CD4-positive, CD25-positive, alpha-beta regulatory T cell (primary cell): ENCODE data around the gene SWT1. TPM values are rescaled to one million over a fixed set of nuclear protein-coding genes. Genes with fewer than 3 reads are reported as not detected.

Experiments used
- ATAC-seq, 2 donors: fragments of 150-1000 bp; cut with Tn5 transposase; one replicate each; pipeline ENCODE4 v1.10.0; 2021; ENCODE audit warnings: low read depth in 2 of 2, moderate number of reproducible peaks in 2 of 2, moderate library complexity in 1 of 2
- DNase-seq, 3 donors: peaks; one replicate each; pipeline versions ENCODE4 v3.0.0 to v3.0.0-alpha.2; 2012 to 2022; ENCODE audit warnings: mixed read lengths in 1 of 3
- H3K27ac ChIP-seq: one replicate; pipeline ENCODE4 v1.7.0; 2013; ENCODE audit warnings: mild to moderate bottlenecking, low read length; ENCODE audit not compliant: insufficient read depth, poor library complexity, severe bottlenecking
- H3K27me3 ChIP-seq: one replicate; pipeline ENCODE4 v1.7.0; 2013; ENCODE audit warnings: low read length; ENCODE audit not compliant: control insufficient read depth, insufficient read depth
- H3K36me3 ChIP-seq: one replicate; pipeline ENCODE4 v1.7.0; 2013; ENCODE audit warnings: mild to moderate bottlenecking, low read length, moderate library complexity; ENCODE audit not compliant: control insufficient read depth, insufficient read depth
- H3K4me1 ChIP-seq: 2 replicates; pipeline ENCODE4 v1.7.0; 2013; ENCODE audit warnings: mild to moderate bottlenecking, low read length; ENCODE audit not compliant: insufficient read depth, control insufficient read depth, poor library complexity, severe bottlenecking
- H3K4me3 ChIP-seq: one replicate; pipeline ENCODE4 v1.7.0; 2013; ENCODE audit warnings: low read depth, mild to moderate bottlenecking, low read length, moderate library complexity
- H3K9me3 ChIP-seq, 2 experiments: 1 replicate in 1 of 2; 2 replicates in 1 of 2; pipeline ENCODE4 v1.7.0; 2013; ENCODE audit warnings: low read length in 2 of 2, mild to moderate bottlenecking in 1 of 2, moderate library complexity in 1 of 2; ENCODE audit not compliant: control insufficient read depth in 2 of 2
- H3K27ac Mint-ChIP-seq, 3 donors: one replicate each; pipeline ENCODE4 v1.8.0; 2020 to 2022; ENCODE audit warnings: mild to moderate bottlenecking in 3 of 3, mixed read lengths in 3 of 3, moderate library complexity in 2 of 3
- H3K27me3 Mint-ChIP-seq: one replicate; pipeline ENCODE4 v1.8.0; 2022; ENCODE audit warnings: mild to moderate bottlenecking, mixed read lengths
- H3K36me3 Mint-ChIP-seq: one replicate; pipeline ENCODE4 v1.8.0; 2020; ENCODE audit warnings: mixed read lengths
- H3K4me1 Mint-ChIP-seq, 4 donors: one replicate each; pipeline ENCODE4 v1.8.0; 2020 to 2022; ENCODE audit warnings: mixed read lengths in 4 of 4, mild to moderate bottlenecking in 1 of 4
- H3K4me3 Mint-ChIP-seq, 4 donors: one replicate each; pipeline ENCODE4 v1.8.0; 2020 to 2022; ENCODE audit warnings: mild to moderate bottlenecking in 4 of 4, mixed read lengths in 4 of 4, moderate library complexity in 3 of 4
- H3K9me3 Mint-ChIP-seq, 7 donors: one replicate each; pipeline ENCODE4 v1.8.0; 2020 to 2022; ENCODE audit warnings: mixed read lengths in 7 of 7, mild to moderate bottlenecking in 3 of 7, moderate library complexity in 2 of 7
- polyA plus RNA-seq, 4 donors: library from polyadenylated mRNA; unstranded; fragments of 300-500 nt; fragmentation: Illumina TruSeq; gene quantifications; one replicate each; pipeline ENCODE4 v1.2.3, GENCODE V29; 2021
- total RNA-seq: library from RNA; stranded (reverse); gene quantifications from one replicate; pipeline ENCODE4 v1.2.3, GENCODE V29; 2022

Gene SWT1
- total and polyA plus RNA-seq, 5 donors from 2014 or later: 6.0 to 9.8 (median 8.1) TPM

DNA sequence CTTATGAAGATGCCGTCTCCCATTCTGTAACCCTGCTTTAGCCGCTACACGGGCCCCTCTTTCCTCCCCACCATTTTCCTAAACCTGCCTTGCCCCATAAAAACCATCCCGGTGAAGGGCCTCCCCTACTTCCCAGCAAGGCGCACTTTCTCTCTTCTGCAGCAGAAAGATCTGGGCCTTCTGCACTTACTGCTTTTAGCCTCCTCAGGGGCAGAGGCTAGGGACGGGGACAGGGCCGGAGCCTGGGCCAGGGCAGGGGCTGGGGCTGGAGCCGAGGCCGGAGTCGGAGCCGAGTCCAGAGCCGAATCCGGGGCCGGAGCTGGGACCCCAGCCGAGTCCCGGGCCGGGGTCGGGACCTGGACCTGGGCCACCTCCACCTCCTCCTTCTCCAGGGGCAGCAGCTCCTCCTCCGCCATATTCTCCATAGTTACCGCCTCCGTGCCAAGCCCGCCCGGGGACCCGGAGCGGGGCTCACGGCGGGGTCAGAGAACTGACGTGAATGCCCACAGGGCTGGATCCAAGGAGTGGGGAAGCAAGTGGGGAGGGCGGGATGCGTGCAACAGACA is 596 bp upstream of the SWT1 start:
- H3K4me3 ChIP-seq: peak overlapping the region; percentile 96
- H3K36me3 ChIP-seq: peaks cover under 1% of the 10 kb centered on the region
- no peaks in the 10 kb centered on the region for H3K27me3 ChIP-seq
- H3K9me3 ChIP-seq: no peaks in the 10 kb centered on the region
- DNase-seq (peak in 1 of 3 donors; percentile 48), ATAC-seq (peak; percentile 12 to 18)
- H3K4me1 Mint-ChIP-seq: peaks cover 31 to 64% (median 43%) of the 10 kb centered on the region in 4 donors
- no peaks in the 10 kb centered on the region for H3K27me3 Mint-ChIP-seq
- H3K36me3 Mint-ChIP-seq: peaks cover 13% of the 10 kb centered on the region
- H3K27ac Mint-ChIP-seq: peak overlapping the region; percentile 98 to 100 (median 99)
- H3K27ac ChIP-seq: peak overlapping the region; percentile 97
- H3K9me3 Mint-ChIP-seq: no peaks in the 10 kb centered on the region
- peaks cover 52% of the 10 kb centered on the region for H3K4me1 ChIP-seq
- H3K4me3 Mint-ChIP-seq: peak overlapping the region; percentile 90 to 100 (median 95)

DNA sequence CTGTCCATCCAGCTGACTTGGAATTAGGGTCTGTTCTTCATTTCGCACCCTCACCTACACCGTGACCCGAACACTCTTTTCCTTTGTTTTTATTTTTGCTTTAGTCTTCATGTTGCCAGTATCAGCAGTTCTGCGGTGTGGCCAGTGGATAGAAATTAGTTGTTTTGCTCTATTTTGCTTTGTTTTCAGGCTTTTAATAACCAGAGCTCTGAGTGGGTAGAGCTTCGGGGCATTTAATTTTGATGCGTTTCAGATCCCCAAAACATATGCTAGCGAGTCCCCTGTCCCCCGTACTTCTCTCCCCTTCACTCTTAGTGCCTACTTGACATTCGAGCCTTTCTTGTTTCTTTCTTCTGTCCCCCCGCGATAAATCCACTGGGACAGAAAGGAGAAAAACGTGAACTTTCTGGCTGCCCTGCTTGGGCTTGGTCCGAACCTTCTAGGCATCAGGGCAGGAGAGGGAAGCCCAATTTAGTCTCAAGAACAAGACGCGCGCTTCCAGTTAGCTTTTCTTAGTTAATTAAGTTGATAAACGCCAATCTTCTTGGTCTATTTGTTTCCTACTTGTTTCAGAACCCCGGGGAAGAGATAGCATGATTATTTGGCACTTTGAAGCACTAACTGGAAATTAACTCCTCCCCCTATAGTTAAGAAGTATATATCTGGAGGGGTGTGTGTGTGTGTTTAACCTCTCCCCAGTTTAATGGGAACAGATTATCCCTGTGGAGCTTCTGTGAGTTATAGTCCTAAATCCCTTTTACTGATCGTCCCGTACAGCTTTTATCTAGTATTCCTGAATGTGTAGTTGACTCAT is 839 bp downstream of the SWT1 start:
- Mint-ChIP-seq H3K4me3 (peak overlapping the region; percentile 90 to 100 (median 95)), H3K27me3 (no peaks in the 10 kb centered on the region), H3K4me1 (peaks cover 23 to 65% (median 42%) of the 10 kb centered on the region in 4 donors), H3K36me3 (peaks cover 13% of the 10 kb centered on the region), H3K27ac (peak overlapping the region; percentile 98 to 99 (median 99)), H3K9me3 (no peaks in the 10 kb centered on the region)
- peak in 1 of 3 donors; percentile 10 for DNase-seq
- peaks cover 45% of the 10 kb centered on the region for H3K4me1 ChIP-seq
- peak overlapping the region; percentile 97 for H3K27ac ChIP-seq
- no peaks in the 10 kb centered on the region for H3K9me3 ChIP-seq
- H3K4me3 ChIP-seq: peak overlapping the region; percentile 97
- H3K36me3 ChIP-seq: peaks cover 2% of the 10 kb centered on the region
- no peaks in the 10 kb centered on the region for H3K27me3 ChIP-seq
- ATAC-seq: no peak

DNA sequence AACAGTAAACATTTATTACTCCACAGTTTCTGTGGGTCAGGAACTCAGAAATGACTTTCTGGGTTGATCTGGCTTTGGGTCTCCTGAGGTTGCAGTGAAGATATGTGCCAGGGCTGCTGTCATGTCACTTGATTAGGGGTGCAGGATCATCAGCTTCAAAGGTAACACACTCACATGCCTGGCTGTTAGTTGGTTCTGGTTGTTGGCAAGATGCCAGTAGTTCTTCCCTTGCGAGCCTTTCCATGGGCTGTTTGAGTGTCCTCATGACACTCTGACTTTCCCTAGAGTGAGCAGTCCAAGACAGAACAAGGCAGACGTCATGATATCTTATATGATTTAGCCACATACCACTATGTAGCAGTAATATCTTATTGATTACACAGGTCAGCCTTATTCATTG is 1.8 kb downstream of the SWT1 start:
- Mint-ChIP-seq H3K9me3 (no peaks in the 10 kb centered on the region), H3K36me3 (peaks cover 17% of the 10 kb centered on the region)
- no peak for DNase-seq

DNA sequence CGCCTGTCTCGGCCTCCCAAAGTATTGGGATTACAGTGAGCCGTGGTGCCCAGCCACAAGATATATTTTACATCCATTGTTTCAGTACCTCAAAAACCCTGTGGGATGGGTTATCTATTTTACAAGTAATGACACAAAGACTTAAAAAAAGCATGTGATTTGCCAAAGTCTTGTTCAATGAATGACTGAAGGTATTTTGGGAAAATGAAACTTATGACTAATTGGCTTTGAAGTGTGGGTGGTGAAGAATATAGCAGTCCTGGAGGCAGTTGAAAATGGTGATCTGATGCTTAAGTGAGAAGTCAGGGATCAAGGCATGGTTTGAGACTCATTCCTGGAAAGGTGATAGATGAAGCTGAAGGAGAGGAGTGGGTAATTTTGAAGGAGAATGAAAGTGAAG is 3.0 kb downstream of the SWT1 start:
- H3K27ac ChIP-seq: no peak overlapping the region
- peaks cover 17 to 54% (median 34%) of the 10 kb centered on the region in 4 donors for H3K4me1 Mint-ChIP-seq
- H3K36me3 ChIP-seq: peaks cover 6% of the 10 kb centered on the region
- H3K27me3 Mint-ChIP-seq: no peaks in the 10 kb centered on the region
- peak overlapping the region in 1 of 3 donors; percentile 18 for H3K27ac Mint-ChIP-seq
- DNase-seq (no peak), ATAC-seq (no peak)
- H3K4me3 Mint-ChIP-seq: peak overlapping the region in 1 of 4 donors; percentile 5
- peaks cover 26% of the 10 kb centered on the region for H3K4me1 ChIP-seq
- H3K27me3 ChIP-seq: no peaks in the 10 kb centered on the region
- H3K36me3 Mint-ChIP-seq: peaks cover 29% of the 10 kb centered on the region
- no peak overlapping the region for H3K4me3 ChIP-seq
- H3K9me3 ChIP-seq: no peaks in the 10 kb centered on the region
- no peaks in the 10 kb centered on the region for H3K9me3 Mint-ChIP-seq

More for the DNA sequence above, 1.8 kb downstream of the SWT1 start:
- Histone ChIP-seq H3K27ac (no peak overlapping the region), H3K27me3 (no peaks in the 10 kb centered on the region), H3K36me3 (peaks cover 5% of the 10 kb centered on the region), H3K9me3 (no peaks in the 10 kb centered on the region), H3K4me1 (peaks cover 36% of the 10 kb centered on the region), H3K4me3 (peak overlapping the region; percentile 97)
- no peaks in the 10 kb centered on the region for H3K27me3 Mint-ChIP-seq
- no peak overlapping the region for H3K27ac Mint-ChIP-seq
- ATAC-seq: no peak
- H3K4me1 Mint-ChIP-seq: peaks cover 16 to 57% (median 35%) of the 10 kb centered on the region in 4 donors
- H3K4me3 Mint-ChIP-seq: peak overlapping the region; percentile 33 to 91 (median 74)

DNA sequence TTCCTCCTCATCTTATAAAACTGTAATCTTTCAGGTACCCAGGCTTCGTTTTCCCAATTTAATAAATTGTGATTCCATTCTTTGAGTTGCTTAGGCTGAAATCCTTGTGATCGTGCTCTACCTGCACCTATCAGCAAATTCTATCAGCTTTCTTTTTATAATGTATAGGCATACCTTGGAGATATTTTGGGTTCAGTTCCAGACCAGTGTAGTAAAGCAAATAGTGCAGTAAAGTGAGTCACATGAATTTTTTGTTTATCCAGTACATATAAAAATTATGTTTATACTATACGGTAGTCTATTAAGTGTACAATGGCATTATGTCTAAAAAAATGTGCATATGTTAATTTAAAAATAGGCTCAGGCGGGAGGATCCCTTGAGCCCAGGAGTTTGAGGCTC is 5.5 kb downstream of the SWT1 start:
- Histone ChIP-seq H3K9me3 (no peaks in the 10 kb centered on the region), H3K36me3 (peaks cover 19% of the 10 kb centered on the region), H3K4me1 (peaks cover 13% of the 10 kb centered on the region), H3K4me3 (no peak overlapping the region), H3K27me3 (no peaks in the 10 kb centered on the region), H3K27ac (no peak overlapping the region)
- peaks cover 42% of the 10 kb centered on the region for H3K36me3 Mint-ChIP-seq
- H3K4me1 Mint-ChIP-seq: peaks cover 10 to 48% (median 32%) of the 10 kb centered on the region in 4 donors
- ATAC-seq (no peak), DNase-seq (no peak)
- H3K27ac Mint-ChIP-seq: peak overlapping the region in 2 of 3 donors; percentile 35 to 44
- H3K4me3 Mint-ChIP-seq: peak overlapping the region in 1 of 4 donors; percentile 65
- no peaks in the 10 kb centered on the region for H3K27me3 Mint-ChIP-seq
- no peaks in the 10 kb centered on the region for H3K9me3 Mint-ChIP-seq

DNA sequence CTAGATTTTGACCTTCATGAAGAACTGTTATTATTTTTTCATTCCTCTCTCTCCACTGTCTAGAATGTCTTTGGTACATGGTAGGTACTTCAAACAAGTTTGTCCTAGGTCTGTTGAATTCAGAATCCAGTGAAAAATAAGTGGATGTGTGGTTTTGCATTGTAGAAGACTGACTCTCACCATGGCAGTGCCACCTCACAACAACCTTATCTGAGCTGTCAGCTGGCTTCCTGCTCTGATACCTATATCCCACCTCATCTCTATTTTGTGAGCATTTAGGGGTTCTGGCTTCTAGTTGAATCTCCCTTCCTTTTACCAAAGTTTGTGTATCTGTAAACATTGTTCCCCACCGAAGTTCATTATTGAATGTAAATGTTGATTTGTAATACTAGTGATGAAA is 9.1 kb downstream of the SWT1 start:
- Mint-ChIP-seq H3K36me3 (peaks cover 55% of the 10 kb centered on the region), H3K27ac (peak overlapping the region in 1 of 3 donors; percentile 52), H3K27me3 (no peaks in the 10 kb centered on the region), H3K4me3 (no peak overlapping the region), H3K4me1 (peaks cover 21 to 34% (median 25%) of the 10 kb centered on the region in 4 donors), H3K9me3 (no peaks in the 10 kb centered on the region)
- ATAC-seq: no peak
- DNase-seq: no peak
- Histone ChIP-seq H3K4me1 (peaks cover 5% of the 10 kb centered on the region), H3K27me3 (no peaks in the 10 kb centered on the region), H3K36me3 (peaks cover 34% of the 10 kb centered on the region), H3K9me3 (no peaks in the 10 kb centered on the region), H3K27ac (no peak overlapping the region), H3K4me3 (no peak overlapping the region)

DNA sequence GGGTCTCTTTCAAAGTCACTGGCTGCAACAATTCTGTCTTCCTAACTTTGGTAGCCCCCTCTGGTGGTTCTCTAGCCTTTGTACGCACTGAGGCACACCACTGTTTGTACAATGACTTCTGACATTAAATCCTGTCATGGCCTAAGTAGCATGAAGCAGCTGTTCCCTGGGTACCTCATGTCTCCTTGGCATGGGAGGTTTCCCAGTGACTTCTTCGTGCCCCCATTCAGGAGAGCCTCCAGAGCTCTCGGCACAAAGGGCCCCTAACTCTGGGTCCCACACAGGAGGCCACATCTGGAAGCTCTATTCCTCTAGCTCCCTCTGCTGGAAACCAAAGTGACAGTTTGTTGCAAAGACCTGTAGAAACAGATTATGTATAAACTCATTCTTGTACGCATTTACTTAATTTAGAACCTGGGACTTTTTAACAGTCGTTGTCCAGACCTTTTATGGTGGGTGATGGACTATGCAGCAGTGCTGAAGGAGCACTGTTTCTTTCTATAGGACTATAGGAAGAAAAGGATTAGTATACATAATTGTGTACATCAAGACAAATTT is 13.4 kb downstream of the SWT1 start:
- peak overlapping the region; percentile 29 to 63 (median 57) for H3K27ac Mint-ChIP-seq
- no peak overlapping the region for H3K27ac ChIP-seq

More for the DNA sequence above, 13.4 kb downstream of the SWT1 start:
- Mint-ChIP-seq H3K27me3 (no peaks in the 10 kb centered on the region), H3K9me3 (no peaks in the 10 kb centered on the region), H3K4me1 (peaks cover 15 to 27% (median 22%) of the 10 kb centered on the region in 4 donors), H3K4me3 (peak overlapping the region in 1 of 4 donors; percentile 16), H3K36me3 (peaks cover 36% of the 10 kb centered on the region)
- no peak overlapping the region for H3K4me3 ChIP-seq
- peak; percentile 80 to 83 for ATAC-seq
- peak in 2 of 3 donors; percentile 62 to 83 for DNase-seq
- peaks cover 28% of the 10 kb centered on the region for H3K36me3 ChIP-seq
- H3K9me3 ChIP-seq: no peaks in the 10 kb centered on the region
- no peaks in the 10 kb centered on the region for H3K27me3 ChIP-seq
- H3K4me1 ChIP-seq: peaks cover 5% of the 10 kb centered on the region
